OCI-LY1 (cell line): ENCODE results near the gene AP3S2.

Experiments used
- H2AFZ ChIP-seq: fragments of 200-600 bp; sonication (generic), shearing (Covaris generic); 2 replicates; pipeline ENCODE4 v1.6.0; 2014; ENCODE audit warnings: antibody characterized with exemption, mild to moderate bottlenecking, low read length
- H3F3A ChIP-seq: fragments of 200-600 bp; sonication (generic), shearing (Covaris generic); 2 replicates; pipeline ENCODE4 v1.6.0; 2014; ENCODE audit warnings: mild to moderate bottlenecking, antibody characterized with exemption, low read length, moderate library complexity; ENCODE audit not compliant: insufficient read depth
- H3K27ac ChIP-seq: fragments of 200-600 bp; sonication (generic); 2 replicates; pipeline ENCODE4 v1.5.1; 2014; ENCODE audit warnings: low read length, mixed run types, mild to moderate bottlenecking, low read depth; ENCODE audit not compliant: poor library complexity, severe bottlenecking
- H3K27me3 ChIP-seq: fragments of 200-600 bp; sonication (generic); 2 replicates; pipeline ENCODE4 v1.6.0; 2014; ENCODE audit warnings: antibody characterized with exemption, mild to moderate bottlenecking, low read length, moderate library complexity; ENCODE audit not compliant: insufficient read depth
- H3K36me3 ChIP-seq: fragments of 200-600 bp; sonication (generic); 2 replicates; pipeline ENCODE4 v1.6.1; 2014; ENCODE audit warnings: mild to moderate bottlenecking, antibody characterized with exemption, low read length, moderate library complexity, mixed read lengths; ENCODE audit not compliant: insufficient read depth
- H3K4me1 ChIP-seq: fragments of 200-600 bp; sonication (generic); 2 replicates; pipeline ENCODE4 v1.5.1; 2014; ENCODE audit warnings: mild to moderate bottlenecking, low read length, moderate library complexity; ENCODE audit not compliant: insufficient read depth, severe bottlenecking
- H3K4me2 ChIP-seq: fragments of 200-600 bp; sonication (generic), shearing (Covaris generic); 2 replicates; pipeline ENCODE4 v1.6.1; 2014; ENCODE audit warnings: low read length
- H3K4me3 ChIP-seq: fragments of 200-600 bp; sonication (generic); 2 replicates; pipeline ENCODE4 v1.5.1; 2014; ENCODE audit warnings: low read length, low read depth, mild to moderate bottlenecking, mixed read lengths; ENCODE audit not compliant: poor library complexity, severe bottlenecking
- H3K79me2 ChIP-seq: fragments of 200-600 bp; shearing (Covaris generic); 2 replicates; pipeline ENCODE4 v1.6.1; 2016; ENCODE audit warnings: mixed run types, low read length, mixed read lengths; ENCODE audit not compliant: insufficient read depth
- H3K9ac ChIP-seq: fragments of 200-600 bp; sonication (generic), shearing (Covaris generic); 2 replicates; pipeline ENCODE4 v1.6.1; 2014; ENCODE audit warnings: mild to moderate bottlenecking, low read length, mixed read lengths
- H3K9me2 ChIP-seq: fragments of 200-600 bp; sonication (generic), shearing (Covaris generic); 2 replicates; pipeline ENCODE4 v1.6.1; 2014; ENCODE audit warnings: low read depth, mild to moderate bottlenecking, low read length, mixed read lengths
- H3K9me3 ChIP-seq: fragments of 200-600 bp; shearing (Covaris generic); 2 replicates; pipeline ENCODE4 v1.6.1; 2014; ENCODE audit warnings: low read length, mixed read lengths
- H4K20me1 ChIP-seq: fragments of 200-600 bp; sonication (generic), shearing (Covaris generic); 2 replicates; pipeline ENCODE4 v1.6.0; 2016; ENCODE audit warnings: mild to moderate bottlenecking, low read length; ENCODE audit not compliant: insufficient read depth
- EZH2 ChIP-seq: fragments of 200-600 bp; sonication (generic), shearing (Covaris generic); IDR thresholded peaks from 2 replicates; pipeline ENCODE4 v1.8.0; 2017; ENCODE audit warnings: borderline replicate concordance, mixed run types, mild to moderate bottlenecking, antibody characterized with exemption, low read length, moderate library complexity, mixed read lengths
- TF ChIP-seq, protein P1 (sequence below): fragments of 200-600 bp; sonication (generic), shearing (Covaris generic); IDR thresholded peaks from 2 replicates; pipeline ENCODE4 v1.5.1; 2017; ENCODE audit warnings: mild to moderate bottlenecking, antibody characterized with exemption, low read length, moderate library complexity, mixed read lengths

Gene AP3S2

DNA sequence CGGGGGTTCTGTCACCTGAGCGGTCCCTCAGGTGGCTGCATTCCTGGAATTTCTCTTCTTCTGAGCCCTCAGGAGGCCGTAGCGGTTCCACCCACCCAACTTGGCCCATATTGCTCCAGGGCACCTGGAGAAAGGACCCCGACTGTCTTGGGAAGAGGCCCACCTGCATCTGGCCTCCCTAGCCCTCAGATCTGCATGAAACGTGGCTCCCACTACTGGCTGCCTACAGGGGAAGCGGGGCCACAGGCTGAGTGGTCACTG lies 69.3 kb downstream of the AP3S2 start:
- Histone ChIP-seq H3K79me2 (no peaks in the 10 kb centered on the region), H3F3A (no peaks in the 10 kb centered on the region), H3K9ac (no peak overlapping the region), H3K4me1 (no peaks in the 10 kb centered on the region), H3K36me3 (no peaks in the 10 kb centered on the region), H3K4me3 (no peak overlapping the region), H3K27me3 (no peaks in the 10 kb centered on the region; the same call in 1 of the 2 replicates), H3K27ac (no peak overlapping the region), H3K9me3 (no peaks in the 10 kb centered on the region), H3K9me2 (no peaks in the 10 kb centered on the region), H3K4me2 (no peak overlapping the region), H2AFZ (no peak overlapping the region), H4K20me1 (no peaks in the 10 kb centered on the region)
- TF ChIP-seq, protein P1, sequence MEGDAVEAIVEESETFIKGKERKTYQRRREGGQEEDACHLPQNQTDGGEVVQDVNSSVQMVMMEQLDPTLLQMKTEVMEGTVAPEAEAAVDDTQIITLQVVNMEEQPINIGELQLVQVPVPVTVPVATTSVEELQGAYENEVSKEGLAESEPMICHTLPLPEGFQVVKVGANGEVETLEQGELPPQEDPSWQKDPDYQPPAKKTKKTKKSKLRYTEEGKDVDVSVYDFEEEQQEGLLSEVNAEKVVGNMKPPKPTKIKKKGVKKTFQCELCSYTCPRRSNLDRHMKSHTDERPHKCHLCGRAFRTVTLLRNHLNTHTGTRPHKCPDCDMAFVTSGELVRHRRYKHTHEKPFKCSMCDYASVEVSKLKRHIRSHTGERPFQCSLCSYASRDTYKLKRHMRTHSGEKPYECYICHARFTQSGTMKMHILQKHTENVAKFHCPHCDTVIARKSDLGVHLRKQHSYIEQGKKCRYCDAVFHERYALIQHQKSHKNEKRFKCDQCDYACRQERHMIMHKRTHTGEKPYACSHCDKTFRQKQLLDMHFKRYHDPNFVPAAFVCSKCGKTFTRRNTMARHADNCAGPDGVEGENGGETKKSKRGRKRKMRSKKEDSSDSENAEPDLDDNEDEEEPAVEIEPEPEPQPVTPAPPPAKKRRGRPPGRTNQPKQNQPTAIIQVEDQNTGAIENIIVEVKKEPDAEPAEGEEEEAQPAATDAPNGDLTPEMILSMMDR, result no peak
- TF ChIP-seq EZH2, result no peak

DNA sequence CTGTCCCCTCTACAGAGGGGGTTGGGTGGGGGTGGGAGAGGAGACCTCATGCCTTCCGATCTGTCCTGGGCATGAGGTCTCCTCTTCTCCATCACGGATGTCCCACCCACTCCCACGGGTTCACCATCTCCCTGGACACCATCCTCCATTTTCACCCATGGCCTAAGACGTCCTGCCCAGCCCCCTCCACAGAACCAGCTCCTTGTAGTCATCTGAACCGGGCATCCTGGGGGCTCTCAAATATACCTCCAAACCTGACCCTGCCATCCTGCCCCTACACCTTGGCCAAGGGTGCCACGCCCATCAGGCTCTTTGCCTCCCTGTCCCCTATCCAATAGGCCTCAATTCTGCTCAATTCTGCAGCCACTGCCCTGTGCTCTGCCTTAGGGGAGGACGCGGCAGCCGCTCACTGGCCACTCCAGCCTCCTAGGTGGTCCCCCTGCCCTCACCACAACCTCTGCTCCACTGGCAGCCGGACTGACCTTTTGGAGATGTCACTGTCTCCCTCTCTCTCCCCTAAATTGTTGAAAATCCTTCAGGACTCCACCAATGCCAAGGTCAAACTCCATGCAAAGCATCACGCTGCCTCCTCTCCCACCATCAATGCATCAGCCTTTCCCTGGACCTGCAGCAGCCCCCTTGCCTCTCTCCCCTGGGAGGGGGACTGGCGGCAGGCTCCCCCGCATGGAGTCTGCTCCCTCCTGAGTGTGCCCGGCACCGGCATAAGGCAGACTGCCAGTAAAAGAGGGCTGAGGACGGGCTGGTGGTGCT lies 69.8 kb downstream of the AP3S2 start:
- TF ChIP-seq, protein P1, result no peak
- TF ChIP-seq EZH2, result no peak
- H3K4me2 ChIP-seq, result no peak overlapping the region
- no peak overlapping the region for H2AFZ ChIP-seq
- no peaks in the 10 kb centered on the region for H3K9me3 ChIP-seq
- H3K27me3 ChIP-seq, result no peaks in the 10 kb centered on the region; the same call in 1 of the 2 replicates
- no peak overlapping the region for H3K4me3 ChIP-seq
- H3K9ac ChIP-seq, result no peak overlapping the region
- H3K9me2 ChIP-seq, result no peaks in the 10 kb centered on the region
- no peaks in the 10 kb centered on the region for H3K4me1 ChIP-seq
- H3K79me2 ChIP-seq, result no peaks in the 10 kb centered on the region
- no peaks in the 10 kb centered on the region for H4K20me1 ChIP-seq
- H3K27ac ChIP-seq, result no peak overlapping the region
- no peaks in the 10 kb centered on the region for H3K36me3 ChIP-seq
- no peaks in the 10 kb centered on the region for H3F3A ChIP-seq

DNA sequence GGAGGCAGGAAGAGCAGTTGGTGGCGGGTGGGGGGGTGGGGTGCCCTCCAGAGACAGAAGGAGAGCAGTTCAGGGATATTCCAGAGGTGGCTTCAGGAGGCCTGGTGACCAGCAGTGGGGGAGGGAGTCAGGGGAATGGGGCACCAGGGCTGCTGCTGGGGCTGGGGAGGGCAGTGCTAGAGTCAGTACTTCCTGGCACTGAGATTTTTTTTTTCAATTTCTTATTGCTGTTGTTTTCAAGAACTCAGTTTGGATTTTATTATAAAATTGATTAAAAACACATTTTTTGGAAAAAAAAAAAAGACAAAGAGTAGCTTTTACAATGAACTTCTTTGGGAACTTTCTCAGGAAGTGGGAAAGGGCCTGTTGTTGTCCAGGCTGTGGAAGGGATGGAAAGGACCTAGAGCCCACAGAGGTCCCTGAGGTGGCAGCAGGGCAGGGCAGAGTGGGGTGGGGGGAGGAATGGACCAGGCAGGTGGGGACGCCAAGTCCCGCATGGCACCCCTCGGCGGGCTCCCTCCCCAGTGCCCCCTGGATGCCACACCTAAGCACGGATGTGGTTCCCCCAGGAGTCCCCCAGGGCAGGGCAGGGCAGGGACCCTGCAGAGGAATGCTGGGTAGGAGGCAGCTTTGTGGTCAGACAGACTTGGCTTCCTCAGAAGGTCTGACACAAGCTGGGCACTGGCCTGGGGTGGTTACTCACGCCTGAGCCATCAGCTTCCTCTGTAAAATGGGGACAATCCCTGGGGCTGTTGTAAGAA lies 70.7 kb downstream of the AP3S2 start:
- no peaks in the 10 kb centered on the region; the same call in 1 of the 2 replicates for H3K27me3 ChIP-seq
- TF ChIP-seq, protein P1, result no peak
- TF ChIP-seq EZH2, result no peak
- H3K9me2 ChIP-seq, result no peaks in the 10 kb centered on the region
- no peaks in the 10 kb centered on the region for H3K79me2 ChIP-seq
- no peaks in the 10 kb centered on the region for H4K20me1 ChIP-seq
- H2AFZ ChIP-seq, result no peak overlapping the region
- no peaks in the 10 kb centered on the region for H3F3A ChIP-seq
- H3K9ac ChIP-seq, result no peak overlapping the region
- H3K36me3 ChIP-seq, result no peaks in the 10 kb centered on the region
- no peak overlapping the region for H3K4me3 ChIP-seq
- no peaks in the 10 kb centered on the region for H3K9me3 ChIP-seq
- H3K4me1 ChIP-seq, result no peaks in the 10 kb centered on the region
- no peak overlapping the region for H3K27ac ChIP-seq
- H3K4me2 ChIP-seq, result no peak overlapping the region
